HG03575 (cell line): ENCODE data around the gene STRN4.
"Not testable (repeated sequence)": the region's sequence is repeated elsewhere in the genome, so short reads cannot be mapped to it uniquely, and the experiment has no call there.

Source experiments
- ATAC-seq: cut with Tn5 transposase; IDR thresholded peaks from one replicate; pipeline ENCODE4 v1.9.1; 2021; ENCODE audit not compliant: unreplicated experiment, insufficient number of reproducible peaks, low FRiP score; ENCODE audit errors: extremely low read depth

Gene STRN4

DNA sequence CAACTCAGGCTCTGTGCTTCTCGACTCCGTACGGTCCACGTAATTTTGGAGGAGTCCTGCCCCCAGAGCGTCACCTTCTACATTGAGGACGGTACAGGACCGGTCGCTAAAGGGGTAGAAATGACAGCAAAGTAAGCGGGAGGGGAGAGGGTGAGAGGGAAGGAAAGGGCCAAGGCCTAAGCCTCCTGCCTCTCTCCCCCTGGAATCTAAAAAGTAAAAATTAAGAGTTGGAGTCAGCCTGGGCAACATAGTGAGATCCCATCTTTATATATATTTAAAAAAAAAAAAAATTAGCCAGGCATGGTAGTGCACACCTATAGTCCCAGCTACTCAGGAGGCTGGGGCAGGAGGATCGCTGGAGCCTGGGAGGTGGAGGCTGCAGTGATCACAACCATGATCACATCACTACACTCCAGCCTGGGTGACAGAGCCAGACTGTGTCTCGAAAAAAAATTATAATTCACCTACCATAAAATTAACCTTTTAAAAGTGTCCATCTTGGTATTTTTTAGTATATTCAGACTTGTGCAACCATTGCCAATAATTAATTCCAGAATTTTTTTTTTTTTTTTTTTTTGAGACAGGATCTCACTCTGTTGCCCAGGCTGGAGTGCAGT is 29.5 kb upstream of the STRN4 start:
- ATAC-seq = no peak

DNA sequence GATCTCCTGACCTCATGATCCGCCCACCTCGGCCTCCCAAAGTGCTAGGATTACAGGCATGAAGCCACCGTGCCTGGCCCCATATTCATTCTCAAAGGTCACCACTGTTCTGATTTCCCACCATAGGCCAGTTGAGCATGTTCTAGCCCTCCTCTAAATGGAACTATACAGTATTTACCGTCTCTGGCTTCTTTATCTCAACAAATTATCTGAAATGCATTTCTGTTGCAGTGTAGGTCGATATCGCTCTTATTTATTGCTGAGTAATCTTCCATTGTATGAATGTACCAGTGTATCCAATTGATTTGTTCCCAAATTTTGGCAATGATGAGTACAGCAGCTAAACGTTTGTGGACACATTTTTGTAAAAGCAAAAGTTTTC is 26.8 kb upstream of the STRN4 start:
- no peak for ATAC-seq

DNA sequence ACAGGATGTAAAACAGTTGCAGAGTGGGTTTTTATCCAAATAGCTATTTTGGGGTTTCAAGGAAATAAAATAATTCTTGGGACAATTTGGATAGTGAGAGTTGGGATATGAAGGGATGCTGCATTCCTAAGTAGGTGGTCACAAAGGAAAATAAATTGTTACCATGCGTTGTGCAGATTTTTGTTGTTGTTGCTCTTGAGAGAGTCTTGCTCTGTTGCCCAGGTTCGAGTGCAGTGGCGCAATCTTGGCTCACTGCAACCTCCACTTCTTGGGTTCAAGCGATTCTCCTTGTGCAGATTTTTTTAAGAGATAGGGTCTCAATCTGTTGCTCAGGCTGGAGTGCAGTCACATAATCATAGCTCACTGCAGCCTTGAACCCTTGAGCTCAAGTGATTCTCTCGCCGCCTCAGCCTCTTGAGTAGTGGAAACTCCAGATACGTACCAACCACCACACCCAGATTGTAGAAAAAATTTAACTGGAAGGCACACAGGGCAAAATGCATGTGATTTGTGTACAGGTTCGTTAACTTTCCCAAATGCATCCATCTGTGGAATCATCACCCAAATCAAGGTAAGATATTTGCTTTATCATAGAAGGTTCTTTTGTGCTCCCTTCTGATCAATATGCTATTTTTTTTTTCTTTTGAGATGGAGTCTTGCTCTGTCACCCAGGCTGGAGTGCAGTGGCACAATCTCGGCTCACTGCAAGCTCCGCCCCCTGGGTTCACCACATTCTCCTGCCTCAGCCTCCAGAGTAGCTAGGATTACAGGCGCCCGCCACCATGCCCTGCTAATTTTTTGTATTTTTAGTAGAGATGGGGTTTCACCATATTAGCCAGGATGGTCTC is 26.1 kb upstream of the STRN4 start:
- ATAC-seq = no peak

DNA sequence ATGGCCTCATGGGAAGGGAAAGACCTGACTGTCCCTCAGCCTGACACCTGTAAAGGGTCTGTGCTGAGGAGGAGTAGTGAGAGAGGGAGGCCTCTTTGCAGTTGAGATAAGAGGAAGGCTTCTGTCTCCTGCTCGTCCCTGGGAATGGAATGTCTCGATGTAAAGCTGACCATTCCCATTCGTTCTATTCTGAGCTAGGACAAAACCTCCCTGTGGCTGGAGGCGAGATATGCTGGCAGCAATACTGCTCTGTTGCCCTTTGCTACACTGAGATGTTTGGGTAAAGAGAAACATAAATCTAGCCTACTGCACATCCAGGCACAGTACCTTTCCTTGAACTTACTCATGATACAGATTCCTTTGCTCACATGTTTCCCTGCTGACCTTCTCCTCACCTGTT is 22.5 kb upstream of the STRN4 start:
- not testable (repeated sequence) for ATAC-seq

DNA sequence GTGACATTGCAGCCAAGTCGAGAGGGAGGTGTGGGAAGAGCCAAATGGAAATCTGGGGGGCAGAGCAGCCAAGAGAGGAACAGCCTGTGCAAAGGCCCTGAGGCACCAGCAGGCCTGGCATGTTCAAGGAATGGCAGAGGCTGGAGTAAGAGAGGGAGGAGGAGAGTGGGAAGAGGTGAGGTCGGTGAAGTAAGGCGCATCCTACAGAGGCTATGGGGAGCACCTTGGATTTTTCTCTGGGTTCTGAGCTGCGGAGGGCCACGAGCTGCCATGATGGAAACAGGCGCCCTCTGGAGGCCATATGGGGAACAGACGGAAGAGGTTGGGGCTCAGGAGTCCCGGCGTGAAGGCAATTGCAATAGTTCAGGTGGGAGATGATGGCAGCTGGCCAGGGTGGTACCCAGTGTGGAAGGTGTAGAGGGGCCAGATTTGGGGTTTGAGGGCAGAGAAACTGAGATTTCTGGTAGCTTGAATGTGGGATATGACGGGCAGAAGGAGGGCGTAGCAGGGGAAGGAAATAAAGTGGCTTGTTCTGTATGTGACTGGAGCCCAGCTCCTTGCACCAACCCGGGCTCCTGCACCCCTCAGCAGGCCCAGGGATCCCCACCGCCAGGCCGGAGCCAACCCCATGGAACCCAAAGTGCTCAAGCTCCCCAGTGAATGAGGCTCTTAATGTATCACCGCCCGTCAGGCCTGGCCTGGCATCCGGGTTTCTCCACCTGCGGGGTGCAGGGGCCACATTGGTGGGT is 20.5 kb upstream of the STRN4 start:
- no peak for ATAC-seq

DNA sequence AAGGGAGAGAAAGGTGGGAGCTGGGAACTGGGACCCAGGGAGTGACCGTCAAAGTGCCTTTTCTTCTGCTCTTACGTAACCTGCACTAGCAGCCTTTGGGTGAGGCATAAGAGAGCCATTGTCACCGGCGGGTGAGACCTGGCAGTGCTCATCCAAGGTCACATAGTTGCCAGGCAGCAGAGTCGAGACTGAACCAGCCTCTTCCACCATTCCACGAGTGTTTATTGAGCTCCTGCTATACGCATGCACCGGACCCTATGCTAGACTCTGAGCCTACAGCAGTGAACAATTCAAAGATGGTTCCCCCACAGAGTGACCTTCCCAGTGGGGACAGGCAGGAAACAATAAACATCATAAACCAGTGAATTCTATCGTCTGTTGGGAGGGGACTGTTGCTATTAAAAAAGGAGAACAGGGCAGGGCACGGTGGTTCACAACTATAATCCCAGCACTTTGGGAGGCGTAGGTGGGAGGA is 18.6 kb upstream of the STRN4 start:
- no peak for ATAC-seq

DNA sequence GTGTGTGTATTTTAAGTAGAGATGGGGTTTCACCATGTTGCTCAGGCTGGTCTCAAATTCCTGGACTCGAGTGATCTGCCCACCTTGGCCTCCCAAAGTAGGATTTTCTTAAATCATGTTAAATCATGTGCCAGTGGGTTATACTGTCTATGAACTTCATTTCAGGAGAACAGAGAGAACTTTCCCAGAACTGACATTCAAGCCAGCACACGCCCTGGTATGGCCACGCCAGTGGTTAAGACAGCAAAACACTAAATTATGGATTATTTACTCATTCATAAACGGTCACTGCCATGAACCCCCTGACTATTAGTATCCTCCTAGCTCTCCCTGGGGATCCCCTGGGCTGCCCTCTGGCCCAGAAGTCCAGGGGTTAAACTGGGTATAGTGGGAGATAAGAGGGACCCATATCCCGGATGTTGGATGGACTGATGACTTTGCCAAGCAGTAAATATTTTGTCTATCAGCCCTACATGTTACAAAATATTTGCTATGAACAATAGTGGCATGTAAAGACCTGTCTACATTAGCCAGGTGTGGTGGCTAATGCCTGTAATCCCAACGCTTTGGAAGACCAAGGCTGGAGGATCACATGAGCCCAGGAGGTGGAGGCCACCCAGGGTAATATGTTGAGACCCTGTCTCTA is 16.1 kb upstream of the STRN4 start:
- ATAC-seq = no peak

DNA sequence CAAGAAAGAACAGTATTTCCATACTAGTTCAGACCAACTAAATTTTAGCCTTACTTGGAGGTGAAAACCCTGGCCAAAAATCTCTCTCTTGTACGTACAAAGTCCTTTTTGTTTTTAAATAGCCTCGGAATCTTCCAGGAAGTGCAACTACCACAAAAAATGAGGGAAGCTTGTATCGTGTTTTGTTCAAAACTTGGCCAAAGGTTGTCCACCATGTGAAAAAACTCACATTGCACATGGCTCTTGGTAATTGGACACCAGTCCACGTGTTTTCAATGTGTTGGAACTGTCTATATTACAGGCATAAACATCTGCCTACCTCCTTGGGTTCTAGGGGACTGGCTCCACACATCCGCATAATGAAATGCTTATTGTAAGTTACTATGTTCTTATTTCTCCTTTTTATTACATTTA is 15.2 kb upstream of the STRN4 start:
- ATAC-seq = no peak

DNA sequence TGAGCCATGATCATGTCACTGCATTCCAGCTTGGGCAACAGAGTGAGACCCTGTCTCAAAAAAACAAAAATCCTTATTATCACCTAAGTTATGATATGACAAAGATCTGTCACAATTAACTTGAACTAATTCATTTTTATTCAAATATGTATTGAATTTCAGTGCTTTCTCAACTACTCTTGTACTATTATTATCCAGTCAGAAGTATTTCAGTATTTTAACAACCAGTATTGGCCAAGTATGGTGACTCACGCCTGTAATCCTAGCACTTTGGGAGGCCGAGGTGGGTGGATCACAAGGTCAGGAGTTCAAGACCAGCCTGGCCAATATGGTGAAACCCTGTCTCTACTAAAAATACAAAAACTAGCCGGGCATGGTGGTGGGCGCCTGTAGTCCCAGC is 14.6 kb upstream of the STRN4 start:
- ATAC-seq = not testable (repeated sequence)

DNA sequence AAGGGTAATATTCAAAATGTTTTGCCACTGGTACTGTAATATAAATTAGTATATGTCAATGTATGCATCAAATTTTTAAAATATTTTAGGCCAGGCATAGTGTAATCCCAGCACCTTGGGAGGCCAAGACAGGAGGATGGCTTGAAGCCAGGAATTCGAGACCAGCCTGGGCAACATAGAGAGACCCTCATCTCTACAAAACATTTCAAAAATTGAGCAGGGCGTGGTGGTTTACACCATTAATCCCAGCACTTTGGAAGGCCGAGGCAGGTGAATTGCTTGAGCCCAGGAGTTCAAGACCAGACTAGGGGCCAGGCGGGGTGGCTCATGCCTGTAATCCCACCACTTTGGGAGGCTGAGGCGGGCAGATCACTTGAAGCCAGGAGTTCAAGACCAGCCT is 14.1 kb upstream of the STRN4 start:
- no peak for ATAC-seq

DNA sequence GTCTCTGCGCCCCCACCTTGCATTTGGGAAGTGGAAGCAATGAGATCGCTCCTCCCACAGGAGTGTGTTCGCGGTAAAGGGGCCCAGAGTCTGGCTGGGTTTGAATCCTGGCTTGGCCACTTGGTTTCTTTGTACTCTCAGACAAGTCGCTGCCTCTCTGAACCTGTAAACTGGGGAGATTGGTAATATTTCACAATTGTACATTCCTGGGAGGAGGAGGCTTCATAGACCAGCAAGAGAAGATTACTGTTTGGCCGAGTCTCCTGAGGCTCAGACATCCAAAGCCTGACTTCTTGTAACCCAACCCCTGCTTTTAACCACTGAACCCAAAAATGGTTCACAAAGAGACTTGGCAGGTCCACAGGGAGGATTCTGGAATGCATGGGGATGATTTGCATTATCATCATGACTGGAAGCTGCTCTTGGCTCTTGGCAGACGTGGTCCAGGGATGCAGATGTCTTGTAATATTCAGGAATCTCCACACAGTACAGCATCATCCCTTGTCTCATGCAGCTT is 13.6 kb upstream of the STRN4 start:
- no peak for ATAC-seq

DNA sequence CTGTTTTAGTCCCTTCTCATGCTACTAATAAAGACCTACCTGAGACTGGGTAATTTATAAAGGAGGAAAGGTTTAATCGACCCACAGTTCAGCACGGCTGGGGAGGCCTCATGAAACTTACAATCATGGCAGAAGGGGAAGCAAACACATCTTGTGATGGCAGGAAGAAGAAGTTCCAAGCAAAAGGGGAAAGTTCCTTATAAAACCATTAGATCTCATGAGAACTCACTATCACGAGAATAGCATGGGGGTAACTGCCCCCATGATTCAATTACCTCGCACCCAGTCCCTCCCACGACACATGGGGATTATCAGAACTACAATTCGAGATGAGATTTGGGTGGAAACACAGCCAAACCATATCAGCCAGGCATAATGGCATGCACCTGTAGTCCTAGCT is 13.0 kb upstream of the STRN4 start:
- no peak for ATAC-seq

DNA sequence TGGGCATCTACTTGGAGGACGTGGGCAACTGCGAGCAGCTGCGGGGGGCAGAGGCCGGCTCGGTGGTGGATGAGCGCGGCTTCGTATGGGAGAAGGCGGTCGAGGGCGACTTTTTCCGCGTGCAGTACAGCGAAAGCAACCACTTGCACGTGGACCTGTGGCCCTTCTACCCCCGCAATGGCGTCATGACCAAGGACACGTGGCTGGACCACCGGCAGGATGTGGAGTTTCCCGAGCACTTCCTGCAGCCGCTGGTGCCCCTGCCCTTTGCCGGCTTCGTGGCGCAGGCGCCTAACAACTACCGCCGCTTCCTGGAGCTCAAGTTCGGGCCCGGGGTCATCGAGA is 10.3 kb upstream of the STRN4 start:
- no peak for ATAC-seq

DNA sequence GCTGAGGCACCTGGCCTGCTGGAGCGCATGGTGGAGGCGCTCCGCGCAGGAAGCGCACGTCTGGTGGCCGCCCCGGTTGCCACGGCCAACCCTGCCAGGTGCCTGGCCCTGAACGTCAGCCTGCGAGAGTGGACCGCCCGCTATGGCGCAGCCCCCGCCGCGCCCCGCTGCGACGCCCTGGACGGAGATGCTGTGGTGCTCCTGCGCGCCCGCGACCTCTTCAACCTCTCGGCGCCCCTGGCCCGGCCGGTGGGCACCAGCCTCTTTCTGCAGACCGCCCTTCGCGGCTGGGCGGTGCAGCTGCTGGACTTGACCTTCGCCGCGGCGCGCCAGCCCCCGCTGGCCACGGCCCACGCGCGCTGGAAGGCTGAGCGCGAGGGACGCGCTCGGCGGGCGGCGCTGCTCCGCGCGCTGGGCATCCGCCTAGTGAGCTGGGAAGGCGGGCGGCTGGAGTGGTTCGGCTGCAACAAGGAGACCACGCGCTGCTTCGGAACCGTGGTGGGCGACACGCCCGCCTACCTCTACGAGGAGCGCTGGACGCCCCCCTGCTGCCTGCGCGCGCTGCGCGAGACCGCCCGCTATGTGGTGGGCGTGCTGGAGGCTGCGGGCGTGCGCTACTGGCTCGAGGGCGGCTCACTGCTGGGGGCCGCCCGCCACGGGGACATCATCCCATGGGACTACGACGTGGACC is 9.7 kb upstream of the STRN4 start:
- ATAC-seq = no peak

DNA sequence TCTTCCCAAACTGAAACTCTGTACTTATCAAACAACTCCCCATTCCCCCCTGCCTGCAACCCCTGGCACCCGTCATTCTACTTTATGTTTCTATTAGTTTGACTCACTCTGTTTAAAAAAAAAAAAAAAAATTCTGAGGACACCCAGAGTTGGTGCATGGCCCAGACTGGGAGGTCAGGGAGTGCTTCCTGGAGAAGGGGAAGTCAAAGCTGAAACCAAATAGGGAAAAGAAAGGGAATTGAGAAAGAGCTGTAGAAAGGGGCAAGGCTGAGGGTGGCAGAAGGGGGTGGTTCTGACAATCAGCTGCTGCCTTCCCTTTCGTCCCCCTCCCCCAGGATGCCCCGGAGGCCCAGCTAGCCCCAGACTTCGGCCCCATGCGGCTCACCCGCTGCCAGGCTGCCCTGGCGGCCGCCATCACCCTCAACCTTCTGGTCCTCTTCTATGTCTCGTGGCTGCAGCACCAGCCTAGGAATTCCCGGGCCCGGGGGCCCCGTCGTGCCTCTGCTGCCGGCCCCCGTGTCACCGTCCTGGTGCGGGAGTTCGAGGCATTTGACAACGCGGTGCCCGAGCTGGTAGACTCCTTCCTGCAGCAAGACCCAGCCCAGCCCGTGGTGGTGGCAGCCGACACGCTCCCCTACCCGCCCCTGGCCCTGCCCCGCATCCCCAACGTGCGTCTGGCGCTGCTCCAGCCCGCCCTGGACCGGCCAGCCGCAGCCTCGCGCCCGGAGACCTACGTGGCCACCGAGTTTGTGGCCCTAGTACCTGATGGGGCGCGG is 9.0 kb upstream of the STRN4 start:
- ATAC-seq = no peak

DNA sequence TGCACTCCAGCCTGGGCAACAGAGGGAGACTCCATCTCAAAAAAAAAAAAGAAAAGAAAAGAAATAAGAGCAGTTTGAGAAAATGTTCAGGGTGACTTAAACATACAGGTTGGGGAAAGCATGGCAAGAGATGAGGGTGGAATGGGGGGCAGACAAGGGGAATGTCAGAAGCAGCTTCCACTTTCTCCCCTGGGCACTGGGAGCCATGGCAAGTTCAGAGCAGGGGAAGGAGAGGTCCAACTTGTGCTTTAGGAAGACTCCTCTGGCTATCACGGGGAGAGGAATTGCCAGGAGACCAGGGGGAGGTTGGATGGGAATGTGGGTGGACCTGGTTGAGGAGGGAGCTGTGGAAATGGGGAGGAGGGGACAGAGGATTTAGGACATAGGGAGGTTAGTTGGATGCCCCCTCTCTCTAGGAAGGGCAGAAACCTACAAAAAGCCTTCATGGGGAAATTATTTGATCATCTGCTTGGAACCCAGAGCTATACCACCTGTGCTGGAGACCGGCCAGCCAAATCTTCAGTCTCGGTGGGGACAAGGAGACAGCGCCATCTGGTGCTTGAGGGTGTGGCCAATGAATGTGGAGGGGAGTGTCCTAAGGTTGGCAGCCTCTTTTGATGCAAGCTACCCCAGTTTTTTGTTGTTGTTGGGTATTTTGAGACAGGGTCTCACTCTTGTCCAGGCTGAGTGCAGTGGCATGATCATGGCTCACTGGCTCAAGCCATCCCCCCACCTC is 7.3 kb upstream of the STRN4 start:
- ATAC-seq = no peak

DNA sequence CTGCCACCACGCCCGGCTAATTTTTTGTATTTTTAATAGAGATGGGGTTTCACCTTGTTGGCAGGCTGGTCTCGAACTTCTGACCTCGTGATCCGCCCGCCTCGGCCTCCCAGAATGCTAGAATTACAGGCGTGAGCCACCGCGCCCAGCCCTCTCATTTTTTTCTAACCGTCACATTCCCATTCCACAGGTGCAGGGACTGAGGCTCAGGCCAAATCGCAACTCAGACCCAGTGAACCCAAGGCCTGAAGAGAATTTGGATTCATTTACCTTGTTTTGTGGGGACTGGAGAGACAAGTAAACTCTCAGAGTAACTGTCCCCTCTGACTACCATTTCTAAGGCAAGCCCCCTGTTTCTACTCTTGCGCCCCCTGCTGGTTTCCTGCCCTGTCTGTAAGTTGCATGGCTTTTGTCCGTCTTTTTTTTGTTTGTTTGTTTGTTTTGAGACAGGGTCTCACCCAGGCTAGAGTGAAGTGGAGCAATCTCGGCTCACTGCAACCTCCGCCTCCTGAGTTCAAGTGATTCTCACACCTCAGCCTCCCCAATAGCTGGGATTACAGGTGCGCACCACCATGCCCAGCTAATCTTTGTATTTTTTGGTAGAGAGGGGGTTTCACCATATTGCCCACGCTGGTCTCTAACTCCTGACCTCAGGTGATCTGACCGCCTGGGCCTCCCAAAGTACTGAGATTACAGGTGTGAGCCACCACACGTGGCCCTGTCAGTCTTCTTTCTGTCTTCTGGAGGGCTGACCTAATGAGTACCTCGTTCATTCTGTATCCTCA is 2.3 kb upstream of the STRN4 start:
- no peak for ATAC-seq
